OCI-LY7 (cell line): Measurements from ENCODE around the gene F2R. TPM values are rescaled to one million over a fixed set of nuclear protein-coding genes. Genes with fewer than 3 reads are reported as not detected.
"Not testable (repeated sequence)": the region's sequence is repeated elsewhere in the genome, so short reads cannot be mapped to it uniquely, and the experiment has no call there.

Experiments
- BruUV-seq: library from RNA; stranded (reverse); fragments of 400-500 nt; replicated peaks from 2 replicates; lab custom pipeline; 2021; lab: Mats Ljungman, UMichigan
- CTCF ChIA-PET: fragments of 300-600 bp; sonication (Branson Sonifier 250); formaldehyde crosslinking; loops from one replicate; lab custom pipeline; 2022; ENCODE audit warnings: antibody characterized with exemption; ENCODE audit not compliant: unreplicated experiment; lab: Charles Lee
- POLR2A ChIA-PET: fragments of 300-600 bp; sonication (Branson Sonifier 250); formaldehyde crosslinking; loops from one replicate; lab custom pipeline; 2022; ENCODE audit warnings: antibody characterized with exemption; lab: Charles Lee
- DNase-seq: peaks from one replicate; pipeline ENCODE4 v3.0.0-alpha.2; 2015; ENCODE audit warnings: low spot score
- H2AFZ ChIP-seq: fragments of 200-600 bp; sonication (generic), shearing (Covaris generic); 2 replicates; pipeline ENCODE4 v1.6.1; 2014; ENCODE audit warnings: mild to moderate bottlenecking, antibody characterized with exemption, low read length, moderate library complexity
- H3K27ac ChIP-seq: fragments of 200-600 bp; sonication (generic); 2 replicates; pipeline ENCODE4 v1.5.1; 2014; ENCODE audit warnings: mixed run types, low read depth, mild to moderate bottlenecking, moderate library complexity, low read length, inconsistent platforms; ENCODE audit not compliant: poor library complexity, severe bottlenecking
- H3K36me3 ChIP-seq: fragments of 200-600 bp; sonication (generic); 2 replicates; pipeline ENCODE4 v1.6.1; 2014; ENCODE audit warnings: mild to moderate bottlenecking, antibody characterized with exemption, low read length, moderate library complexity, mixed read lengths; ENCODE audit not compliant: insufficient read depth
- H3K4me1 ChIP-seq: fragments of 200-600 bp; sonication (generic); 2 replicates; pipeline ENCODE4 v1.5.1; 2014; ENCODE audit warnings: mild to moderate bottlenecking, low read length; ENCODE audit not compliant: insufficient read depth, poor library complexity, severe bottlenecking
- H3K4me2 ChIP-seq: fragments of 200-600 bp; sonication (generic); 2 replicates; pipeline ENCODE4 v1.6.1; 2014; ENCODE audit warnings: mild to moderate bottlenecking, low read length
- H3K4me3 ChIP-seq: fragments of 200-600 bp; sonication (generic); 2 replicates; pipeline ENCODE4 v1.5.1; 2014; ENCODE audit warnings: mild to moderate bottlenecking, low read depth, low read length; ENCODE audit not compliant: poor library complexity, severe bottlenecking
- H3K79me2 ChIP-seq: fragments of 200-600 bp; sonication (generic); 2 replicates; pipeline ENCODE4 v1.6.1; 2016; ENCODE audit warnings: low read depth, mild to moderate bottlenecking, low read length, moderate library complexity, mixed read lengths; ENCODE audit not compliant: insufficient read depth
- H3K9me2 ChIP-seq: fragments of 200-600 bp; sonication (generic); 2 replicates; pipeline ENCODE4 v1.6.1; 2016; ENCODE audit warnings: mild to moderate bottlenecking, low read length, mixed read lengths; ENCODE audit not compliant: insufficient read depth
- H3K9me3 ChIP-seq: fragments of 200-600 bp; sonication (generic); 2 replicates; pipeline ENCODE4 v1.6.1; 2014; ENCODE audit warnings: mild to moderate bottlenecking, mixed run types, low read length, mixed read lengths
- H4K20me1 ChIP-seq: fragments of 200-600 bp; sonication (generic); 2 replicates; pipeline ENCODE4 v1.6.1; 2014; ENCODE audit warnings: mild to moderate bottlenecking, antibody characterized with exemption, low read length, moderate library complexity, mixed read lengths; ENCODE audit not compliant: insufficient read depth
- CTCF ChIP-seq: fragments of 200-600 bp; sonication (generic); conservative IDR thresholded peaks from 2 replicates; pipeline ENCODE4 v1.5.1; 2014; ENCODE audit warnings: mild to moderate bottlenecking, antibody characterized with exemption, low read length, moderate library complexity, mixed read lengths
- EZH2phosphoT487 ChIP-seq: fragments of 200-600 bp; sonication (generic); IDR thresholded peaks from 2 replicates; pipeline ENCODE4 v1.6.1; 2018; ENCODE audit warnings: low read depth, borderline replicate concordance, mild to moderate bottlenecking, mixed run types, antibody characterized with exemption, low read length, moderate library complexity, mixed read lengths
- intact Hi-C: fragments of 100-400 bp; cut with micrococcal nuclease; formaldehyde crosslinking; loops from one replicate; pipeline ENCODE4 v1.10.0; 2022; ENCODE audit not compliant: unreplicated experiment
- total RNA-seq, 2 experiments: library from RNA; depleted of rRNA in 1 of 2; stranded (reverse); fragments of >200 nt in 1 of 2; shearing (Covaris generic) in 1 of 2; gene quantifications; 2 replicates each; pipeline ENCODE4 v1.2.3, GENCODE V29; 2014 to 2022

Gene F2R
- total RNA-seq, 2 experiments from 2014 or later: 0.08 TPM; not detected in 1

- Histone ChIP-seq H2AFZ (no peak overlapping the region), H4K20me1 (no peaks in the 10 kb centered on the region), H3K4me2 (no peak overlapping the region), H3K36me3 (no peaks in the 10 kb centered on the region), H3K27ac (no peak overlapping the region), H3K79me2 (no peaks in the 10 kb centered on the region), H3K9me3 (no peaks in the 10 kb centered on the region), H3K4me1 (no peaks in the 10 kb centered on the region), H3K9me2 (no peaks in the 10 kb centered on the region), H3K4me3 (no peak overlapping the region)
- ChIA-PET CTCF (no interaction called here), POLR2A (interaction anchor here (0.6 kb wide), 1 partner anchor 46 kb away, joined by 3 read pairs; no protein-coding TSS in a partner anchor)
- DNase-seq: no peak
- intact Hi-C loops: no loop called here
- TF ChIP-seq EZH2phosphoT487 (no peak), CTCF (no peak)
- no TSS peak for BruUV-seq
Measured at GRCh38 chr5:76755779-76756637, 40.1 kb downstream of the F2R start.

GRCh38 chr5:76757049-76757448 lies 41.1 kb downstream of the F2R start:
- Histone ChIP-seq H4K20me1 (no peaks in the 10 kb centered on the region), H2AFZ (no peak overlapping the region), H3K4me3 (no peak overlapping the region), H3K9me2 (no peaks in the 10 kb centered on the region), H3K79me2 (no peaks in the 10 kb centered on the region), H3K27ac (no peak overlapping the region), H3K36me3 (no peaks in the 10 kb centered on the region), H3K9me3 (no peaks in the 10 kb centered on the region), H3K4me2 (no peak overlapping the region), H3K4me1 (no peaks in the 10 kb centered on the region)
- no peak for TF ChIP-seq EZH2phosphoT487
- TF ChIP-seq CTCF: no peak
- no TSS peak for BruUV-seq
- CTCF ChIA-PET: no interaction called here
- DNase-seq: no peak
- POLR2A ChIA-PET: no interaction called here
- intact Hi-C loops: no loop called here

GRCh38 chr5:76761118-76761517 lies 45.2 kb downstream of the F2R start:
- H3K4me1 ChIP-seq, H3K36me3 ChIP-seq, POLR2A ChIA-PET, DNase-seq, H3K4me2 ChIP-seq, H3K9me3 ChIP-seq, H3K4me3 ChIP-seq, H4K20me1 ChIP-seq, H3K27ac ChIP-seq, H3K9me2 ChIP-seq, BruUV-seq, H2AFZ ChIP-seq, H3K79me2 ChIP-seq, CTCF ChIA-PET, intact Hi-C loops: not testable (repeated sequence)
